WTC11 (cell line): Measurements from ENCODE around the gene TRIM10. TPM values are rescaled to one million over a fixed set of nuclear protein-coding genes. Genes with fewer than 3 reads are reported as not detected.

Experiments
- ATAC-seq: fragments of 200-7000 bp; cut with Tn5 transposase; 2 replicates; pipeline ENCODE4 v1.10.0; 2021; ENCODE audit warnings: mild to moderate bottlenecking, moderate library complexity
- CTCF ChIA-PET: fragments of 300-600 bp; sonication (Branson Sonifier 250); formaldehyde crosslinking; loops from one replicate; lab custom pipeline; 2021; ENCODE audit warnings: antibody characterized with exemption; lab: Charles Lee
- POLR2A ChIA-PET: fragments of 350-600 bp; sonication (Branson Sonifier 250); formaldehyde crosslinking; loops from one replicate; lab custom pipeline; 2021; ENCODE audit warnings: antibody characterized with exemption; lab: Charles Lee
- DNase-seq: peaks from one replicate; pipeline ENCODE4 v3.0.0; 2021; ENCODE audit warnings: low spot score
- H3K27ac Mint-ChIP-seq: 2 replicates; pipeline ENCODE4 v1.8.0; 2021; ENCODE audit warnings: mixed read lengths
- H3K27me3 Mint-ChIP-seq: 2 replicates; pipeline ENCODE4 v1.8.0; 2021; ENCODE audit warnings: low read depth, mild to moderate bottlenecking, moderate library complexity, mixed read lengths
- H3K36me3 Mint-ChIP-seq: 2 replicates; pipeline ENCODE4 v1.8.0; 2021; ENCODE audit warnings: mixed read lengths
- H3K4me1 Mint-ChIP-seq: 2 replicates; pipeline ENCODE4 v1.8.0; 2022; ENCODE audit warnings: mixed read lengths
- H3K4me3 Mint-ChIP-seq: 2 replicates; pipeline ENCODE4 v1.8.0; 2021; ENCODE audit warnings: mild to moderate bottlenecking, moderate library complexity, mixed read lengths
- H3K9me3 Mint-ChIP-seq: 2 replicates; pipeline ENCODE4 v1.8.0; 2021; ENCODE audit warnings: mixed read lengths
- CREB1 ChIP-seq: sonication (generic); formaldehyde crosslinking; IDR thresholded peaks from 2 replicates; pipeline ENCODE4 v1.8.0; 2023; ENCODE audit warnings: mild to moderate bottlenecking, missing genetic modification reagents
- EMX1 ChIP-seq: fragments of 250-450 bp; sonication (Bioruptor Pico); IDR thresholded peaks from 2 replicates; pipeline ENCODE4 v1.8.0; 2021; ENCODE audit warnings: mild to moderate bottlenecking
- ESRRA ChIP-seq: sonication (generic); formaldehyde crosslinking; IDR thresholded peaks from 2 replicates; pipeline ENCODE4 v1.8.1; 2022; ENCODE audit warnings: mild to moderate bottlenecking, missing genetic modification reagents, borderline replicate concordance
- HMGA2 ChIP-seq: fragments of 250-450 bp; sonication (Bioruptor Pico); IDR thresholded peaks from 2 replicates; pipeline ENCODE4 v1.4.0; 2021; ENCODE audit warnings: mild to moderate bottlenecking, moderate library complexity
- JUN ChIP-seq: sonication (generic); formaldehyde crosslinking; IDR thresholded peaks from 2 replicates; pipeline ENCODE4 v1.8.0; 2023; ENCODE audit warnings: mild to moderate bottlenecking, missing genetic modification reagents
- NFE2L1 ChIP-seq: sonication (generic); formaldehyde crosslinking; IDR thresholded peaks from 2 replicates; pipeline ENCODE4 v1.8.1; 2023; ENCODE audit warnings: missing genetic modification reagents
- NFYB ChIP-seq: sonication (generic); formaldehyde crosslinking; conservative IDR thresholded peaks from 2 replicates; pipeline ENCODE4 v1.8.0; 2022; ENCODE audit warnings: low read depth, missing genetic modification reagents
- NR3C1 ChIP-seq: sonication (generic); formaldehyde crosslinking; conservative IDR thresholded peaks from 2 replicates; pipeline ENCODE4 v1.8.1; 2023; ENCODE audit warnings: low read depth, mild to moderate bottlenecking, missing genetic modification reagents
- RELA ChIP-seq: sonication (generic); formaldehyde crosslinking; IDR thresholded peaks from 2 replicates; pipeline ENCODE4 v1.8.1; 2022; ENCODE audit warnings: missing genetic modification reagents, mild to moderate bottlenecking, borderline replicate concordance
- SMAD4 ChIP-seq: sonication (generic); formaldehyde crosslinking; IDR thresholded peaks from 2 replicates; pipeline ENCODE4 v1.8.0; 2022; ENCODE audit warnings: mild to moderate bottlenecking, missing genetic modification reagents
- TEAD1 ChIP-seq: sonication (generic); formaldehyde crosslinking; IDR thresholded peaks from 2 replicates; pipeline ENCODE4 v1.8.0; 2022; ENCODE audit warnings: mild to moderate bottlenecking, missing genetic modification reagents
- TEAD4 ChIP-seq: sonication (generic); formaldehyde crosslinking; IDR thresholded peaks from 2 replicates; pipeline ENCODE4 v1.8.0; 2022; ENCODE audit warnings: mild to moderate bottlenecking, missing genetic modification reagents
- TP53 ChIP-seq: sonication (generic); formaldehyde crosslinking; IDR thresholded peaks from 2 replicates; pipeline ENCODE4 v1.8.1; 2023; ENCODE audit warnings: mild to moderate bottlenecking, missing genetic modification reagents
- ZNF232 ChIP-seq: sonication (generic); formaldehyde crosslinking; IDR thresholded peaks from 2 replicates; pipeline ENCODE4 v1.8.0; 2022; ENCODE audit warnings: mild to moderate bottlenecking, missing genetic modification reagents
- ZNF423 ChIP-seq: fragments of 250-450 bp; sonication (Bioruptor Pico); IDR thresholded peaks from 2 replicates; pipeline ENCODE4 v2.1.2; 2022; ENCODE audit warnings: mild to moderate bottlenecking, moderate library complexity
- total RNA-seq: library from RNA; stranded (reverse); gene quantifications from 3 replicates; pipeline ENCODE4 v1.2.3, GENCODE V29; 2021
- TF ChIP-seq, protein P1 (sequence below): sonication (generic); formaldehyde crosslinking; conservative IDR thresholded peaks from 2 replicates; pipeline ENCODE4 v1.8.1; 2022; ENCODE audit warnings: mild to moderate bottlenecking, missing genetic modification reagents
- TF ChIP-seq, protein P2 (sequence below): sonication (generic); formaldehyde crosslinking; IDR thresholded peaks from 2 replicates; pipeline ENCODE4 v1.8.0; 2023; ENCODE audit warnings: missing genetic modification reagents
- TF ChIP-seq, protein P3 (sequence below): fragments of 250-450 bp; sonication (Bioruptor Pico); IDR thresholded peaks from 2 replicates; pipeline ENCODE4 v1.9.0; 2021; ENCODE audit warnings: mild to moderate bottlenecking, borderline replicate concordance
- TF ChIP-seq, protein P4 (sequence below): sonication (generic); formaldehyde crosslinking; IDR thresholded peaks from 2 replicates; pipeline ENCODE4 v1.8.1; 2022; ENCODE audit warnings: low read depth, mild to moderate bottlenecking, moderate library complexity, missing genetic modification reagents, borderline replicate concordance
- TF ChIP-seq, protein P5 (sequence below): sonication (generic); formaldehyde crosslinking; IDR thresholded peaks from 2 replicates; pipeline ENCODE4 v1.8.0; 2022; ENCODE audit warnings: mild to moderate bottlenecking, missing genetic modification reagents

TRIM10 gene
- total RNA-seq, 1 experiment from 2014 or later: 0.22 TPM

DNA sequence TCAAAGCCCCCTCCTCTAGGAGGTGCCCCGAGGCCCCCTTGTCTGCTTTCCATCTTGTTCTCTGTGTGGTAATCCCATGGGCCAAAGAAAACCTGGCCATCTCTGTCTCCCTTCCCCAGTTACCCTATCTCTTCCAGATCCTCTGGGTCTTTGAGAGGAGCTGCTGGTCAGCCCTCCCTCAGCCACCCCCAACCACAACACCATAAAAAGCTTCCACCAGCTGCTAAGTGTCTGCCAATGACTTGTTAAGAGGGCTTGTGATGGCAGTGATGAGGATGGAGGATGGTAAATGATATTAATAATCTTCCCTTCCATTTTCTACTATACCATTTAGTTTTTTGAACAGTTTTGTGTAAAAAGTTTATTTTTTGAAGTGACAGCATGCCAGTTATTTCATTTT, 34.9 kb upstream of the TRIM10 start:
- CTCF ChIA-PET: interaction anchor here (0.7 to 1.4 kb wide), 2 partner anchors 23 to 25 kb away, joined by 3 to 4 read pairs; no protein-coding TSS in a partner anchor
- Mint-ChIP-seq H3K27me3 (no peaks in the 10 kb centered on the region), H3K9me3 (no peaks in the 10 kb centered on the region), H3K36me3 (peaks cover 44% of the 10 kb centered on the region), H3K27ac (no peak overlapping the region), H3K4me3 (no peak overlapping the region), H3K4me1 (peaks cover 8% of the 10 kb centered on the region)
- no peak for DNase-seq
- POLR2A ChIA-PET: no interaction called here
- ATAC-seq: no peak
- no peak for TF ChIP-seq ZNF423 (CRISPR knock-in tag)
- TF ChIP-seq, protein P1, sequence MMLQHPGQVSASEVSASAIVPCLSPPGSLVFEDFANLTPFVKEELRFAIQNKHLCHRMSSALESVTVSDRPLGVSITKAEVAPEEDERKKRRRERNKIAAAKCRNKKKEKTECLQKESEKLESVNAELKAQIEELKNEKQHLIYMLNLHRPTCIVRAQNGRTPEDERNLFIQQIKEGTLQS (CRISPR knock-in tag): no peak
- TF ChIP-seq TEAD1: no peak
- TF ChIP-seq, protein P2, sequence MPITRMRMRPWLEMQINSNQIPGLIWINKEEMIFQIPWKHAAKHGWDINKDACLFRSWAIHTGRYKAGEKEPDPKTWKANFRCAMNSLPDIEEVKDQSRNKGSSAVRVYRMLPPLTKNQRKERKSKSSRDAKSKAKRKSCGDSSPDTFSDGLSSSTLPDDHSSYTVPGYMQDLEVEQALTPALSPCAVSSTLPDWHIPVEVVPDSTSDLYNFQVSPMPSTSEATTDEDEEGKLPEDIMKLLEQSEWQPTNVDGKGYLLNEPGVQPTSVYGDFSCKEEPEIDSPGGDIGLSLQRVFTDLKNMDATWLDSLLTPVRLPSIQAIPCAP (CRISPR knock-in tag): no peak
- TF ChIP-seq TP53 (CRISPR knock-in tag): no peak
- no peak for TF ChIP-seq NFYB (CRISPR knock-in tag)
- no peak for TF ChIP-seq TEAD4
- no peak for TF ChIP-seq HMGA2 (CRISPR knock-in tag)
- no peak for TF ChIP-seq EMX1 (CRISPR knock-in tag)
- TF ChIP-seq, protein P3, sequence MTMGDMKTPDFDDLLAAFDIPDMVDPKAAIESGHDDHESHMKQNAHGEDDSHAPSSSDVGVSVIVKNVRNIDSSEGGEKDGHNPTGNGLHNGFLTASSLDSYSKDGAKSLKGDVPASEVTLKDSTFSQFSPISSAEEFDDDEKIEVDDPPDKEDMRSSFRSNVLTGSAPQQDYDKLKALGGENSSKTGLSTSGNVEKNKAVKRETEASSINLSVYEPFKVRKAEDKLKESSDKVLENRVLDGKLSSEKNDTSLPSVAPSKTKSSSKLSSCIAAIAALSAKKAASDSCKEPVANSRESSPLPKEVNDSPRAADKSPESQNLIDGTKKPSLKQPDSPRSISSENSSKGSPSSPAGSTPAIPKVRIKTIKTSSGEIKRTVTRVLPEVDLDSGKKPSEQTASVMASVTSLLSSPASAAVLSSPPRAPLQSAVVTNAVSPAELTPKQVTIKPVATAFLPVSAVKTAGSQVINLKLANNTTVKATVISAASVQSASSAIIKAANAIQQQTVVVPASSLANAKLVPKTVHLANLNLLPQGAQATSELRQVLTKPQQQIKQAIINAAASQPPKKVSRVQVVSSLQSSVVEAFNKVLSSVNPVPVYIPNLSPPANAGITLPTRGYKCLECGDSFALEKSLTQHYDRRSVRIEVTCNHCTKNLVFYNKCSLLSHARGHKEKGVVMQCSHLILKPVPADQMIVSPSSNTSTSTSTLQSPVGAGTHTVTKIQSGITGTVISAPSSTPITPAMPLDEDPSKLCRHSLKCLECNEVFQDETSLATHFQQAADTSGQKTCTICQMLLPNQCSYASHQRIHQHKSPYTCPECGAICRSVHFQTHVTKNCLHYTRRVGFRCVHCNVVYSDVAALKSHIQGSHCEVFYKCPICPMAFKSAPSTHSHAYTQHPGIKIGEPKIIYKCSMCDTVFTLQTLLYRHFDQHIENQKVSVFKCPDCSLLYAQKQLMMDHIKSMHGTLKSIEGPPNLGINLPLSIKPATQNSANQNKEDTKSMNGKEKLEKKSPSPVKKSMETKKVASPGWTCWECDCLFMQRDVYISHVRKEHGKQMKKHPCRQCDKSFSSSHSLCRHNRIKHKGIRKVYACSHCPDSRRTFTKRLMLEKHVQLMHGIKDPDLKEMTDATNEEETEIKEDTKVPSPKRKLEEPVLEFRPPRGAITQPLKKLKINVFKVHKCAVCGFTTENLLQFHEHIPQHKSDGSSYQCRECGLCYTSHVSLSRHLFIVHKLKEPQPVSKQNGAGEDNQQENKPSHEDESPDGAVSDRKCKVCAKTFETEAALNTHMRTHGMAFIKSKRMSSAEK (CRISPR knock-in tag): no peak
- TF ChIP-seq SMAD4 (CRISPR knock-in tag): no peak
- no peak for TF ChIP-seq ZNF232 (CRISPR knock-in tag)
- no peak for TF ChIP-seq NR3C1 (CRISPR knock-in tag)
- no peak for TF ChIP-seq JUN
- no peak for TF ChIP-seq ESRRA

DNA sequence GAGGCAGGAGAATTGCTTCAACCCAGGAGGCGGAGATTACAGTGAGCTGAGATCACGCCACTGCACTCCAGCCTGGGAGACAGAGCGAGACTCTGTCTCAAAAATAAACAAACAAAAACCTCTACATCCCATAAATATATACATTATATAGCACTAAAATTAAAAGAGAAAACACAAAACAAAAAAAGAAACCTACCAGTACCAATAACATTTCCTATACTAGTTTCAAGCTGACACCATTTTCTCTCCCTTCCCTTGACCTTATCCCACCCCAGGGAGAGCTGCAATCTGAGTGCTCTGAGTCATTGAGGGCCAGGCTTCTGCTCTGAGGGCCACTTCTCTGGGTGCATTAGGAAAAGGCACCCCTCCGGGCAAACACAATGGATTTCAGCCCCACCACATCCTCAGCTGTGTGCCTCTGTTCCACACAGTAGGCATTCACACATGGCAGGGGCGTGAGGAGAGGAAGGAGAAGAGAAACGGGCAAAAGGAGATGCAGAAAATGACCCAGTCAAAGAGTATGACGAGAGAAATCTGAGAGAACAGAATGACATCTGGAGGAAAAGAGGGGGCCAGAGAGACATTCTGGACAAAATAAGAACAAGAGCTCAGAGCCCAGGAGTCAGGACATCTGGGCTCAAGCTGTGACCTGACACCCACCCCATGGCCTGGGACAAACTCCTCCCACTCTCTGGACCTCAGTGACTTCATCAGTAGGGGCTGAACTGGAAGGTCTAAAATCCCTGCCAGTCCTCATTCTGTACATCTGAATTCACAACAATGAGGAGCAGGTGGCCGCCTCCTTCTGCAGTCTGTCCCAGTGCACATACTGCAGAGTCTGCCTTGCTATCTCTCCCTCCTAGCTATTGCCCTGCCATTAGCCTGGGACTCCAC, 34.0 kb upstream of the TRIM10 start:
- TF ChIP-seq, protein P4, sequence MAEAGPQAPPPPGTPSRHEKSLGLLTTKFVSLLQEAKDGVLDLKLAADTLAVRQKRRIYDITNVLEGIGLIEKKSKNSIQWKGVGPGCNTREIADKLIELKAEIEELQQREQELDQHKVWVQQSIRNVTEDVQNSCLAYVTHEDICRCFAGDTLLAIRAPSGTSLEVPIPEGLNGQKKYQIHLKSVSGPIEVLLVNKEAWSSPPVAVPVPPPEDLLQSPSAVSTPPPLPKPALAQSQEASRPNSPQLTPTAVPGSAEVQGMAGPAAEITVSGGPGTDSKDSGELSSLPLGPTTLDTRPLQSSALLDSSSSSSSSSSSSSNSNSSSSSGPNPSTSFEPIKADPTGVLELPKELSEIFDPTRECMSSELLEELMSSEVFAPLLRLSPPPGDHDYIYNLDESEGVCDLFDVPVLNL (CRISPR knock-in tag): no peak
- TF ChIP-seq CREB1 (CRISPR knock-in tag) (no peak), ZNF232 (CRISPR knock-in tag) (no peak), TP53 (CRISPR knock-in tag) (no peak), RELA (CRISPR knock-in tag) (no peak), NFE2L1 (no peak)
- TF ChIP-seq, protein P5, sequence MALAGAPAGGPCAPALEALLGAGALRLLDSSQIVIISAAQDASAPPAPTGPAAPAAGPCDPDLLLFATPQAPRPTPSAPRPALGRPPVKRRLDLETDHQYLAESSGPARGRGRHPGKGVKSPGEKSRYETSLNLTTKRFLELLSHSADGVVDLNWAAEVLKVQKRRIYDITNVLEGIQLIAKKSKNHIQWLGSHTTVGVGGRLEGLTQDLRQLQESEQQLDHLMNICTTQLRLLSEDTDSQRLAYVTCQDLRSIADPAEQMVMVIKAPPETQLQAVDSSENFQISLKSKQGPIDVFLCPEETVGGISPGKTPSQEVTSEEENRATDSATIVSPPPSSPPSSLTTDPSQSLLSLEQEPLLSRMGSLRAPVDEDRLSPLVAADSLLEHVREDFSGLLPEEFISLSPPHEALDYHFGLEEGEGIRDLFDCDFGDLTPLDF (CRISPR knock-in tag): no peak
- H3K27ac Mint-ChIP-seq: no peak overlapping the region
- ATAC-seq (no peak), DNase-seq (no peak)
- 0 out of 2 replicates have a peak, but pooled peaks cover under 1% of the 10 kb centered on the region for H3K4me1 Mint-ChIP-seq
- H3K9me3 Mint-ChIP-seq: no peaks in the 10 kb centered on the region
- H3K27me3 Mint-ChIP-seq: no peaks in the 10 kb centered on the region
- ChIA-PET CTCF (interaction anchor here (1.1 to 1.4 kb wide), 2 partner anchors 24 to 64 kb away, joined by 4 to 5 read pairs; no protein-coding TSS in a partner anchor), POLR2A (no interaction called here)
- no peak overlapping the region for H3K4me3 Mint-ChIP-seq
- H3K36me3 Mint-ChIP-seq: peaks cover 44% of the 10 kb centered on the region
